NCI-H187 treated with DMSO at 0.1 percent for 48 hours (cell line): ENCODE results near the gene RASSF5.
"Not testable (repeated sequence)": the region's sequence is repeated elsewhere in the genome, so short reads cannot be mapped to it uniquely, and the experiment has no call there.

Experiments used
- DNase-seq: peaks from one replicate; lab custom pipeline; 2025; lab: John Stamatoyannopoulos, UW

The RASSF5 gene

GRCh38 chr1:206586501-206587445 is 79.4 kb downstream of the RASSF5 start:
- no peak for DNase-seq

GRCh38 chr1:206587904-206588303 is 80.6 kb downstream of the RASSF5 start:
- no peak for DNase-seq

GRCh38 chr1:206588492-206588891 is 81.2 kb downstream of the RASSF5 start:
- no peak for DNase-seq

GRCh38 chr1:206589206-206589605 is 81.9 kb downstream of the RASSF5 start:
- DNase-seq: no peak

- no peak for DNase-seq
These were observed 82.9 kb downstream of the RASSF5 start for GRCh38 chr1:206590025-206590758.

GRCh38 chr1:206591226-206591625 is 83.9 kb downstream of the RASSF5 start:
- DNase-seq: no peak

- DNase-seq: no peak
These were observed 84.4 kb downstream of the RASSF5 start for GRCh38 chr1:206591696-206592095.

- DNase-seq: no peak
These were observed 86.1 kb downstream of the RASSF5 start for GRCh38 chr1:206593351-206593925.

- DNase-seq: no peak
These were observed 88.4 kb downstream of the RASSF5 start for GRCh38 chr1:206595581-206596318.

- DNase-seq: no peak
These were observed 89.0 kb downstream of the RASSF5 start for GRCh38 chr1:206596319-206596666.

- no peak for DNase-seq
These were observed 93.2 kb downstream of the RASSF5 start for GRCh38 chr1:206600527-206600926.

GRCh38 chr1:206604861-206605260 is 97.5 kb downstream of the RASSF5 start:
- DNase-seq: no peak

- no peak for DNase-seq
These were observed 99.5 kb downstream of the RASSF5 start for GRCh38 chr1:206606867-206607266.

- no peak for DNase-seq
These were observed 100.9 kb downstream of the RASSF5 start for GRCh38 chr1:206608108-206608698.

- no peak for DNase-seq
These were observed 102.1 kb downstream of the RASSF5 start for GRCh38 chr1:206609229-206609991.

GRCh38 chr1:206612129-206612876 is 105.0 kb downstream of the RASSF5 start, which contains the start of gene EIF2D:
EIF2D (minus strand) TSS chr1:206612465; CDS start chr1:206612342, 123 bp downstream.
- peak; percentile 82 for DNase-seq

- DNase-seq: not testable (repeated sequence)
These were observed 119.1 kb downstream of the RASSF5 start for GRCh38 chr1:206626396-206626795.

- no peak for DNase-seq
These were observed 121.6 kb downstream of the RASSF5 start for GRCh38 chr1:206628916-206629315.

- peak; percentile 58 for DNase-seq
These were observed 123.8 kb downstream of the RASSF5 start for GRCh38 chr1:206631085-206631509.

GRCh38 chr1:206633708-206634121 is 126.4 kb downstream of the RASSF5 start:
- no peak for DNase-seq
